Body of pancreas (tissue), 4 donors: ENCODE results near the gene KCNS3.

Experiments
- CTCF ChIP-seq, 7 experiments: fragments of 450-650 bp in 4 of 7; fragments of 200-600 bp in 3 of 7; sonication (generic) in 3 of 7; IDR thresholded peaks; one replicate each; pipeline ENCODE4 v1.5.1; 2016 to 2019; ENCODE audit warnings: antibody characterized with exemption in 7 of 7
- POLR2A ChIP-seq, 3 donors: fragments of 450-650 bp; IDR thresholded peaks; one replicate each; pipeline ENCODE4 v1.6.1; 2016; ENCODE audit warnings: antibody characterized with exemption in 3 of 3, mild to moderate bottlenecking in 2 of 3

- TF ChIP-seq CTCF (IDR thresholded peaks at IDR 0.05) (no peak), POLR2A (IDR thresholded peaks at IDR 0.05) (no peak)
These were observed 31.2 kb upstream of the KCNS3 start for GRCh38 chr2:17847236-17847635.
